HepG2 (cell line): ENCODE data around the gene SF1. TPM values are rescaled to one million over a fixed set of nuclear protein-coding genes. Genes with fewer than 3 reads are reported as not detected.
A peak's percentile ranks its signal among the peaks of the same experiment; 100 is the strongest.

Source experiments
- ATAC-seq: fragments of 200-7000 bp; cut with Tn5 transposase; 3 replicates; pipeline ENCODE4 v1.9.1; 2020; ENCODE audit warnings: mild to moderate bottlenecking, moderate library complexity
- BruUV-seq: library from RNA; stranded (reverse); fragments of 400-500 nt; replicated peaks from 2 replicates; lab custom pipeline; 2021; lab: Mats Ljungman, UMichigan
- CTCF ChIA-PET: fragments of 300-600 bp; formaldehyde crosslinking; extraction: SDS; loops from one replicate; lab custom pipeline; 2021; ENCODE audit warnings: low total read pairs, inconsistent platforms, low intra/inter-chr PET ratio; lab: Yijun Ruan, JAX
- POLR2A ChIA-PET: fragments of 350-600 bp; sonication (Branson Sonifier 250); formaldehyde crosslinking; loops from one replicate; lab custom pipeline; 2020; ENCODE audit warnings: antibody characterized with exemption, inconsistent platforms; lab: Yijun Ruan, JAX
- DNase-seq: peaks from one replicate; pipeline ENCODE4 v3.0.0-alpha.2; 2015; ENCODE audit warnings: low spot score
- FAIRE-seq: peaks from 3 replicates; lab custom pipeline; 2011; peaks lifted over from hg19 to GRCh38; lab: Jason Lieb, UNC
- H2AFZ ChIP-seq: one replicate; pipeline ENCODE4 v1.6.1; 2011; ENCODE audit warnings: low read length, inconsistent platforms
- H3K27ac ChIP-seq: fragments of 300-600 bp; 3 replicates; pipeline ENCODE4 v1.8.0; 2011; ENCODE audit warnings: mixed run types, mild to moderate bottlenecking, mixed read lengths, low read length, inconsistent platforms; ENCODE audit not compliant: insufficient read depth; ENCODE audit errors: extremely low read length
- H3K27me3 ChIP-seq, 2 experiments: fragments of 200-600 bp in 1 of 2; 2 replicates in 1 of 2; 3 replicates in 1 of 2; pipeline versions ENCODE4 v1.6.0 to v1.8.0; 2011; ENCODE audit warnings: low read length in 2 of 2, mild to moderate bottlenecking in 2 of 2, moderate library complexity in 2 of 2, inconsistent platforms in 1 of 2; ENCODE audit not compliant: insufficient read depth in 2 of 2, control insufficient read depth in 1 of 2
- H3K36me3 ChIP-seq, 2 experiments: fragments of 200-600 bp in 1 of 2; replicated peaks in 1 of 2; 2 replicates in 1 of 2; 3 replicates in 1 of 2; pipeline versions ENCODE4 v1.5.1 to v1.8.0; 2011; ENCODE audit warnings: low read length in 2 of 2, inconsistent platforms in 1 of 2; ENCODE audit not compliant: insufficient read depth in 2 of 2, control insufficient read depth in 1 of 2
- H3K4me1 ChIP-seq: 2 replicates; pipeline ENCODE4 v1.5.1; 2012; ENCODE audit warnings: low read length, inconsistent platforms; ENCODE audit not compliant: insufficient read depth
- H3K4me2 ChIP-seq: 2 replicates; pipeline ENCODE4 v1.6.0; 2011; ENCODE audit warnings: low read depth, low read length, inconsistent platforms
- H3K4me3 ChIP-seq, 3 experiments: fragments of 200-600 bp in 1 of 3; sonication (generic), shearing (Covaris generic) in 1 of 3; replicated peaks in 1 of 3; 2 replicates each; pipeline ENCODE4 v1.5.1; 2011 to 2016; ENCODE audit warnings: low read length in 3 of 3, inconsistent platforms in 2 of 3, low read depth in 2 of 3, mild to moderate bottlenecking in 2 of 3, control low read depth in 1 of 3, mixed read lengths in 1 of 3; ENCODE audit not compliant: insufficient read depth in 1 of 3
- H3K79me2 ChIP-seq: one replicate; pipeline ENCODE4 v1.6.1; 2011; ENCODE audit warnings: low read length, inconsistent platforms; ENCODE audit not compliant: insufficient read depth
- H3K9ac ChIP-seq: 2 replicates; pipeline ENCODE4 v1.6.0; 2011; ENCODE audit warnings: mild to moderate bottlenecking, low read depth, low read length, inconsistent platforms; ENCODE audit not compliant: insufficient read depth
- H3K9me3 ChIP-seq: 2 replicates; pipeline ENCODE4 v1.5.1; 2012; ENCODE audit warnings: mild to moderate bottlenecking, low read length
- H4K20me1 ChIP-seq: 2 replicates; pipeline ENCODE4 v1.6.0; 2011; ENCODE audit warnings: inconsistent platforms, mild to moderate bottlenecking, low read length, moderate library complexity; ENCODE audit not compliant: insufficient read depth
- ADNP ChIP-seq: sonication (generic); formaldehyde crosslinking; IDR thresholded peaks from 2 replicates; pipeline ENCODE4 v1.4.0; 2020; ENCODE audit warnings: missing genetic modification reagents
- CEBPB ChIP-seq: IDR thresholded peaks from 2 replicates; pipeline ENCODE4 v1.6.1; 2011; ENCODE audit warnings: low read depth, low read length, improper control_type of control experiment, borderline replicate concordance
- GABPA ChIP-seq, 2 experiments: IDR thresholded peaks; 2 replicates each; pipeline ENCODE4 v1.6.1; 2011 to 2016; ENCODE audit warnings: low read depth in 2 of 2, low read length in 1 of 2, missing biosample characterization in 1 of 2, missing genetic modification characterization in 1 of 2
- HNRNPLL ChIP-seq: fragments of 200-400 bp; formaldehyde crosslinking; IDR thresholded peaks from 2 replicates; pipeline ENCODE4 v1.6.1; 2017; ENCODE audit warnings: mild to moderate bottlenecking, low read depth, low read length; ENCODE audit not compliant: poor library complexity, severe bottlenecking
- IRF2 ChIP-seq: IDR thresholded peaks from 2 replicates; pipeline ENCODE4 v1.6.1; 2018; ENCODE audit warnings: missing genetic modification reagents, missing compliant biosample characterization
- JDP2 ChIP-seq: sonication (generic); formaldehyde crosslinking; IDR thresholded peaks from 2 replicates; pipeline ENCODE4 v1.8.1; 2022; ENCODE audit warnings: missing genetic modification reagents, borderline replicate concordance
- NBN ChIP-seq: fragments of 450-650 bp; conservative IDR thresholded peaks from 2 replicates; pipeline ENCODE4 v1.6.1; 2017
- RAD21 ChIP-seq: fragments of 450-650 bp; formaldehyde crosslinking; IDR thresholded peaks from 2 replicates; pipeline ENCODE4 v1.5.0; 2020; ENCODE audit warnings: mild to moderate bottlenecking
- SUZ12 ChIP-seq: fragments of 150-350 bp; IDR thresholded peaks from 2 replicates; pipeline ENCODE4 v1.6.1; 2014; ENCODE audit warnings: low read depth, low read length
- YEATS4 ChIP-seq: sonication (generic); formaldehyde crosslinking; IDR thresholded peaks from 2 replicates; pipeline ENCODE4 v1.4.0; 2020; ENCODE audit warnings: missing genetic modification reagents, borderline replicate concordance
- ZNF354B ChIP-seq: sonication (generic); formaldehyde crosslinking; IDR thresholded peaks from 2 replicates; pipeline ENCODE4 v1.8.0; 2022; ENCODE audit warnings: mild to moderate bottlenecking, missing genetic modification reagents
- ZNF468 ChIP-seq: sonication (generic); formaldehyde crosslinking; IDR thresholded peaks from 2 replicates; pipeline ENCODE4 v1.8.0; 2022; ENCODE audit warnings: mild to moderate bottlenecking, moderate library complexity, missing genetic modification reagents
- ZNF543 ChIP-seq: sonication (generic); formaldehyde crosslinking; IDR thresholded peaks from 2 replicates; pipeline ENCODE4 v1.4.0; 2020; ENCODE audit warnings: mild to moderate bottlenecking, missing genetic modification reagents
- ZNF670 ChIP-seq: sonication (generic); formaldehyde crosslinking; IDR thresholded peaks from 2 replicates; pipeline ENCODE4 v1.8.0; 2022; ENCODE audit warnings: mild to moderate bottlenecking, missing genetic modification reagents, borderline replicate concordance
- ZNF746 ChIP-seq: sonication (generic); formaldehyde crosslinking; IDR thresholded peaks from 2 replicates; pipeline ENCODE4 v1.8.0; 2022; ENCODE audit warnings: mild to moderate bottlenecking, missing genetic modification reagents
- WGBS: methylation state at CpG from one replicate; pipeline ENCODE4 v1.1.6; 2017; ENCODE audit warnings: low lambda C conversion rate; 5-methylcytosine and 5-hydroxymethylcytosine counted together
- in situ Hi-C: cut with HindIII; loops from 2 replicates; pipeline ENCODE4 v1.10.0; 2017; ENCODE audit warnings: low pct_unique_long_range_greater_than_20kb; ENCODE audit not compliant: extremely low pct_ligation_motif_present
- intact Hi-C: fragments of 100-400 bp; cut with micrococcal nuclease; formaldehyde crosslinking; loops from one replicate; pipeline ENCODE4 v1.10.0; 2022; ENCODE audit not compliant: unreplicated experiment
- polyA plus RNA-seq, 8 experiments: library from polyadenylated mRNA; depleted of rRNA in 3 of 8; stranded (reverse) in 7 of 8; unstranded in 1 of 8; fragments of >200 nt; fragmentation: Illumina TruSeq in 4 of 8; extraction: Trizol in 4 of 8; gene quantifications; 2 replicates each; pipeline versions ENCODE4 v1.2.1 to v1.2.3, GENCODE V29; 2011 to 2016; ENCODE audit warnings: low read depth in 4 of 8, missing spikeins in 1 of 8, mixed read lengths in 1 of 8; ENCODE audit not compliant: insufficient read depth in 1 of 8
- total RNA-seq, 5 experiments: library from RNA; depleted of rRNA; stranded (reverse); fragments of >200 nt; fragmentation: Illumina TruSeq; extraction: Trizol; gene quantifications; 2 replicates each; pipeline ENCODE4 v1.2.3, GENCODE V29; 2016; ENCODE audit warnings: low read depth in 1 of 5
- TF ChIP-seq, protein P1 (sequence below): sonication (generic); formaldehyde crosslinking; IDR thresholded peaks from 2 replicates; pipeline ENCODE4 v1.4.0; 2020; ENCODE audit warnings: missing genetic modification reagents
- TF ChIP-seq, protein P2 (sequence below): sonication (generic); formaldehyde crosslinking; IDR thresholded peaks from 2 replicates; pipeline ENCODE4 v1.5.0; 2020; ENCODE audit warnings: missing genetic modification reagents

SF1 gene
- total and polyA plus RNA-seq, 2 of the 13 experiments (the other 11 are each of a cell fraction or from before 2014, with no cell fraction given), result 55.5 to 70.4 TPM

DNA sequence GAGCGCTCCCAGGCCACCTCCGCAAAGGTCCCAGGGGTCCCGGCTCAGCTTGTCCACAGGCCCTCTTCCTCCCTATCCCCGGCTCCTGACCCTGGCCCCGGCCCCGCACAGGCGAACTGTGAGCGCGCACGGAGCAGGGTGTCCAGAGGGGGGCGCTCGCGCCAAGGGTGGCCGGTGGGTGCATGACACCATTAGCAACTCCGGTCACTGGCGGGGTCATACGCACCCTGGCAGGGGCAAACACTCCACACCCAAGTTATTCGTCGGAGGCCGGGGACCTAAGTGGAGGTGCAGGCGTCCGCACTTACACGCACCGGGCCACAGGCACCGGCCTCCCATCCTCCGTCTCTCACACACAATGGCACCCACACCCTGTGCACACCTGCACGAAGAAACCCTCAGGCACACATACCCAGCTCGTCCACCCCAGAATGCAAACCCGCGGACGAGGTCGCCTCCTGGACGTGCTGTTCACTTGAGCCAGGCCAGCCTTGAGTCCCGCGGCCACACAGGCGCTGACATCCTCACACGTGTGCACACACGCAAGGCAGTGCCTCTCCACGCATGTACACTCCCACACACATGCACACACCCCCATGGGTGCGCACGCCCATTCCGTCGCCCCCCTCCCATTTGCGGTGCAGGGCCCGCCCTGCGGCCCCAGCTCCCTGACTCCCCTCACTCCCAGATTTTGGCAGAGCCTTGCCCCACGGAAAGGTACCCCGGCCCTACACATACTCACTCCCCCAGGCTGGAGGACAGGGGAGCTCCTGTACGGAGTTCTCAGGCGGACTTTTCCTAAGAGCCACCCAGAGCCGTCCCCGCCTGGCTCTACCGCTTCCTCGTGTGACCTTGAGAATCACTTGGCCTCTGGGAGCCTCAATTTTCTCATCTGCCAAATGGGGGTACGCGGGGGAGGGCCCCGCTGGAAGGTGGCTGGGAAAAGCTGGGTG, 34.5 kb downstream of the SF1 start, which contains the start of gene RASGRP2 (continued):
- TF ChIP-seq IRF2 (no peak), NBN (no peak), RAD21 (CRISPR knock-in tag) (peak; percentile 40; the same call in 1 of the 2 replicates), SUZ12 (no peak), YEATS4 (CRISPR knock-in tag) (no peak), ADNP (peak; percentile 65; the same call in 1 of the 2 replicates), ZNF468 (CRISPR knock-in tag) (no peak), JDP2 (CRISPR knock-in tag) (no peak)
- TF ChIP-seq, all 625 proteins: peak for 23

DNA sequence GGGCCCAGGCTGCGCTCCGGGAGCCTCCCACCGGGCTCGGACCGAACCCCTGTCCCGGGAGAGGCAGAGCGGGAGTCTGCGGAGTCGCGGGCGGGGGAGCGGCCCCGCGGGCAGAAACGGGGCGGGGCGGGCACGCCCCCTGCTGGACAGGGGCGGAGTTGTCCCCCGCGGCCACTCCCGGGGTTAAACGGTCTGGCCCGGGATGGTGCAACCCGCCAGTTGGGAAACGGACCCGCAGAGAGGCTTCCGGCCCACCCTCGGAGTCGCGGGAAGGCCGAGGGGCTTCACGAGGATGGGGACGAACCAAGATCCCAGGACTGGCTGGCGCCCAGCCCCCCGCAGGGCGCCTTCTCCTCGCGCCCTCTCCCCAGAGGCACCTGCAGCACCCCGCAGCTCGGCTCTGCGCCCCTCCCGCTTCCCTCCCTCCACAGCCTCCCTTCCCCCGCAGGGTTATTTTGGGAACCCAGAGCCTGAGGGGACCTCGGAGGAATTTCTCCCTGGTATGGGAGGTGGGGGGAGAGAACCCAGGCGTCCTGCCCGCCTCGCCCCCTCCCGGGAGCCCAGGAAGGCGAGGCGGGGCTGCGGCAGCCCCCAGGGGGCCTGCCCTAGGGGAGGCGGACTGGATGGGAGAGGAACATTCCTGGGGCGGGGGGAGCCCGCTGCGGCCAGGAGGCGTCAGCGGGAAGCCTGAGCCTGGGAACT, 35.3 kb downstream of the SF1 start:
- Histone ChIP-seq H3K79me2 (no peaks in the 10 kb centered on the region), H3K9me3 (no peaks in the 10 kb centered on the region), H4K20me1 (0 out of 2 replicates have a peak, but pooled peaks cover 3% of the 10 kb centered on the region), H3K9ac (no peak overlapping the region), H2AFZ (no peak overlapping the region), H3K36me3 (no peaks in the 10 kb centered on the region), H3K27me3 (peaks cover 14 to 79% of the 10 kb centered on the region in 2 experiments), H3K4me2 (peak overlapping the region; percentile 82), H3K27ac (no peak overlapping the region), H3K4me3 (peak overlapping the region; percentile 43 to 74 (median 59)), H3K4me1 (peaks cover 36% of the 10 kb centered on the region)
- in situ Hi-C loops, result no loop called here
- no TSS peak for BruUV-seq
- ChIA-PET POLR2A (no interaction called here), CTCF (interaction anchor here (2.8 kb wide), 1 partner anchor 55 kb away, joined by 23 read pairs; no protein-coding TSS in a partner anchor)
- ATAC-seq (peak; percentile 74), FAIRE-seq (no peak), DNase-seq (no peak)
- intact Hi-C loops, result no loop called here
- WGBS, result 3% methylated on average over 11 of the region's 58 CpGs
- peak; percentile 28 for TF ChIP-seq HNRNPLL
- no peak for TF ChIP-seq ZNF354B (CRISPR knock-in tag)
- TF ChIP-seq, protein P1, sequence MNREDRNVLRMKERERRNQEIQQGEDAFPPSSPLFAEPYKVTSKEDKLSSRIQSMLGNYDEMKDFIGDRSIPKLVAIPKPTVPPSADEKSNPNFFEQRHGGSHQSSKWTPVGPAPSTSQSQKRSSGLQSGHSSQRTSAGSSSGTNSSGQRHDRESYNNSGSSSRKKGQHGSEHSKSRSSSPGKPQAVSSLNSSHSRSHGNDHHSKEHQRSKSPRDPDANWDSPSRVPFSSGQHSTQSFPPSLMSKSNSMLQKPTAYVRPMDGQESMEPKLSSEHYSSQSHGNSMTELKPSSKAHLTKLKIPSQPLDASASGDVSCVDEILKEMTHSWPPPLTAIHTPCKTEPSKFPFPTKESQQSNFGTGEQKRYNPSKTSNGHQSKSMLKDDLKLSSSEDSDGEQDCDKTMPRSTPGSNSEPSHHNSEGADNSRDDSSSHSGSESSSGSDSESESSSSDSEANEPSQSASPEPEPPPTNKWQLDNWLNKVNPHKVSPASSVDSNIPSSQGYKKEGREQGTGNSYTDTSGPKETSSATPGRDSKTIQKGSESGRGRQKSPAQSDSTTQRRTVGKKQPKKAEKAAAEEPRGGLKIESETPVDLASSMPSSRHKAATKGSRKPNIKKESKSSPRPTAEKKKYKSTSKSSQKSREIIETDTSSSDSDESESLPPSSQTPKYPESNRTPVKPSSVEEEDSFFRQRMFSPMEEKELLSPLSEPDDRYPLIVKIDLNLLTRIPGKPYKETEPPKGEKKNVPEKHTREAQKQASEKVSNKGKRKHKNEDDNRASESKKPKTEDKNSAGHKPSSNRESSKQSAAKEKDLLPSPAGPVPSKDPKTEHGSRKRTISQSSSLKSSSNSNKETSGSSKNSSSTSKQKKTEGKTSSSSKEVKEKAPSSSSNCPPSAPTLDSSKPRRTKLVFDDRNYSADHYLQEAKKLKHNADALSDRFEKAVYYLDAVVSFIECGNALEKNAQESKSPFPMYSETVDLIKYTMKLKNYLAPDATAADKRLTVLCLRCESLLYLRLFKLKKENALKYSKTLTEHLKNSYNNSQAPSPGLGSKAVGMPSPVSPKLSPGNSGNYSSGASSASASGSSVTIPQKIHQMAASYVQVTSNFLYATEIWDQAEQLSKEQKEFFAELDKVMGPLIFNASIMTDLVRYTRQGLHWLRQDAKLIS, result no peak
- TF ChIP-seq CEBPB, result peak; percentile 79
- TF ChIP-seq ZNF746 (CRISPR knock-in tag), result 0 out of 2 replicates have a peak, but pooled peaks have one; percentile 37
- TF ChIP-seq GABPA (IDR thresholded peaks at IDR 0.05; ENCODE audit: low read depth, low read length), result 0 out of 2 replicates have a peak, but pooled peaks have one; percentile 12
- no peak for TF ChIP-seq GABPA (CRISPR knock-in tag; IDR thresholded peaks at IDR 0.05; ENCODE audit: low read depth)
- TF ChIP-seq, protein P2, sequence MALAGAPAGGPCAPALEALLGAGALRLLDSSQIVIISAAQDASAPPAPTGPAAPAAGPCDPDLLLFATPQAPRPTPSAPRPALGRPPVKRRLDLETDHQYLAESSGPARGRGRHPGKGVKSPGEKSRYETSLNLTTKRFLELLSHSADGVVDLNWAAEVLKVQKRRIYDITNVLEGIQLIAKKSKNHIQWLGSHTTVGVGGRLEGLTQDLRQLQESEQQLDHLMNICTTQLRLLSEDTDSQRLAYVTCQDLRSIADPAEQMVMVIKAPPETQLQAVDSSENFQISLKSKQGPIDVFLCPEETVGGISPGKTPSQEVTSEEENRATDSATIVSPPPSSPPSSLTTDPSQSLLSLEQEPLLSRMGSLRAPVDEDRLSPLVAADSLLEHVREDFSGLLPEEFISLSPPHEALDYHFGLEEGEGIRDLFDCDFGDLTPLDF, result 0 out of 2 replicates have a peak, but pooled peaks have one; percentile 39
- TF ChIP-seq ZNF543 (CRISPR knock-in tag), result 0 out of 2 replicates have a peak, but pooled peaks have one; percentile 38
- no peak for TF ChIP-seq ZNF670 (CRISPR knock-in tag)
